ENCODE data around the gene STK4. TPM values are rescaled to one million over a fixed set of nuclear protein-coding genes. Genes with fewer than 3 reads are reported as not detected.

Gene STK4
- total and polyA plus RNA-seq, 12 donors = 7.1 to 39.3 (median 28.0) TPM

DNA sequence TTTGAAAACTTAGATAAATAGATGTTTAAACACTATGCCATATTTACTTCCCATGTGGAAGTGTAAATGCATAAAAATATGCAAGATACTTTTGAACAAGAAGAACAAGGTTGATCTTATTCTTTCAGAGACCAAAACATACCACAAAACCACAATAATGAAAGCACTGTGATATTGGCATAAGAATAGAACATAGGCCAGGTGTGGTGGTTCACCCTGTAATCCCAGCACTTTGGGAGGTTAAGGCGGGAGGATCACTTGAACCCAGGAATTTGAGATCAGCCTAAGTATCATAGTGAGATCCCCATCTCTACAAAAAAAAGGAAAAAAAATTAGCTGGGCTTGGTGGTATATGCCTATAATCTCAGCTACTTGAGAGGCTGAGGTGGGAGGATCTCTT, 68.1 kb downstream of the STK4 start:
- 96 to 100% (median 99%) methylated on average over 1 of the region's 1 CpG for WGBS, 4 donors

DNA sequence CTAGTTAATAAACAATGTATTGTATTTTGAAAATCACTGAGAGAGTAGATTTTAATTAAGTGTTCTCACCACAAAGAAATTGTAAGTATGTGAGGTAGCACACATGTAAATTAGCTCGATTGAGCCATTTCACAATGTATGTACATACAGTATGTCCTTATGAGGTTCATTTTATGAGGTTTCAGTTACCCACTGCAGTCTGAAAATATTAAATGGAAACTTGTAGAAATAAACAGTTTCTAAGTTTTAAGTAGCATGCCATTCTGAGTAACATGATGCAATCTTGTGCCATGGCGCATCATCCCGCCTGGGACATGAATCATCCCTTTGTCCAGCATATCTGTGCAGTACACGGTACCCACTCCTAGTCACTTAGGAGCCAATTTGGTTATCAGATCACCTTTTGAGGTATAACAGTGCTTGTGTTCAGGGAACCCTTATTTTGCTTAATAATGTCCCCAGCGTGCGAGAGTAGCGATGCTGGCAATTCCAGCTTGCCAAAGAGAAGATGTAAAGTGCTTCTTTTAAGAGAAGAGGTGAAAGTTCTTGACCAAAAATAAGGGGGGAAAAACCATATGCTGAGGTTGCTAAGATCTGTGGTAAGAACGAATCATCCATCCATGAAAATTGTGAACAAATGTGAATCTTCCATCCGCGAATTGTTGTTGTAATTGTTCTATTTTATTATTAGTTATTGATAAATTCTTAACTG, 69.9 kb downstream of the STK4 start:
- peaks cover 0 to 20% of the 10 kb centered on the region in 2 donors for H3K4me1 ChIP-seq (replicated peaks in 1 of 2)
- H3K27me3 ChIP-seq = no peaks in the 10 kb centered on the region
- H3K4me3 ChIP-seq = no peak overlapping the region
- WGBS, 4 donors = 89 to 91% (median 90%) methylated on average over 10 of the region's 10 CpGs
- H3K9me3 ChIP-seq (replicated peaks in 1 of 3) = no peaks in the 10 kb centered on the region
- peak in 4 of 7 donors; percentile 19 to 45 (median 25) for DNase-seq
- H3K36me3 ChIP-seq (replicated peaks in 1 of 2) = no peaks in the 10 kb centered on the region
- no peak overlapping the region for H3K27ac ChIP-seq
- intact Hi-C loops (cut with DNase I) = no loop called here
- no peak for TF ChIP-seq POLR2A (IDR thresholded peaks at IDR 0.05)
- TF ChIP-seq, protein P1, sequence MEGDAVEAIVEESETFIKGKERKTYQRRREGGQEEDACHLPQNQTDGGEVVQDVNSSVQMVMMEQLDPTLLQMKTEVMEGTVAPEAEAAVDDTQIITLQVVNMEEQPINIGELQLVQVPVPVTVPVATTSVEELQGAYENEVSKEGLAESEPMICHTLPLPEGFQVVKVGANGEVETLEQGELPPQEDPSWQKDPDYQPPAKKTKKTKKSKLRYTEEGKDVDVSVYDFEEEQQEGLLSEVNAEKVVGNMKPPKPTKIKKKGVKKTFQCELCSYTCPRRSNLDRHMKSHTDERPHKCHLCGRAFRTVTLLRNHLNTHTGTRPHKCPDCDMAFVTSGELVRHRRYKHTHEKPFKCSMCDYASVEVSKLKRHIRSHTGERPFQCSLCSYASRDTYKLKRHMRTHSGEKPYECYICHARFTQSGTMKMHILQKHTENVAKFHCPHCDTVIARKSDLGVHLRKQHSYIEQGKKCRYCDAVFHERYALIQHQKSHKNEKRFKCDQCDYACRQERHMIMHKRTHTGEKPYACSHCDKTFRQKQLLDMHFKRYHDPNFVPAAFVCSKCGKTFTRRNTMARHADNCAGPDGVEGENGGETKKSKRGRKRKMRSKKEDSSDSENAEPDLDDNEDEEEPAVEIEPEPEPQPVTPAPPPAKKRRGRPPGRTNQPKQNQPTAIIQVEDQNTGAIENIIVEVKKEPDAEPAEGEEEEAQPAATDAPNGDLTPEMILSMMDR (IDR thresholded peaks at IDR 0.05) = no peak

More for the DNA sequence above, 68.1 kb downstream of the STK4 start:
- intact Hi-C loops (cut with DNase I) = no loop called here
- Histone ChIP-seq H3K9me3 (replicated peaks in 1 of 3) (no peaks in the 10 kb centered on the region), H3K4me3 (no peak overlapping the region), H3K27me3 (no peaks in the 10 kb centered on the region), H3K4me1 (replicated peaks in 1 of 2) (peaks cover 0 to 20% of the 10 kb centered on the region in 2 donors), H3K27ac (no peak overlapping the region), H3K36me3 (replicated peaks in 1 of 2) (no peaks in the 10 kb centered on the region)
- DNase-seq = no peak
- TF ChIP-seq POLR2A (IDR thresholded peaks at IDR 0.05) = no peak
- TF ChIP-seq, protein P1 (IDR thresholded peaks at IDR 0.05) = no peak

DNA sequence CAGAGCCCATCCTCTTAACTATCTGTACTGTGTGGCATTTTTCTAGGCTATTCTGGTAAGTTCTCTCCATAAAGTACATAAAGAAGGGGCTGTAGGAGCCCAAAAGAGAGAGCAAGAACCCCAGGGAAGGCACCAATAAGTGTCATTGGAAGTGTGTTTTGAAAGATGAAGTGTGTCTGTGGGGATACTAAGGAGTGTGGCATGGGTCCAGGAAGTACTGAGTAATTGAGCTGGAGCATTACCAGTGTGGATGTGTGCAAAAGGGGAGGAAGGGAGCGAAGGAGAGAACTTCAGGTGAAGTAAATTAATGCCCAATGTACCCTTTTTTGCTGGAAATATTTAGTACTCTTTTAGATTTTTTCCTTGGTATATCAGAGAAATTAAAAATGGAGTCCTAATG, 70.7 kb downstream of the STK4 start:
- no peak overlapping the region for H3K27ac ChIP-seq
- no peaks in the 10 kb centered on the region for H3K9me3 ChIP-seq (replicated peaks in 1 of 3)
- no peaks in the 10 kb centered on the region for H3K27me3 ChIP-seq
- DNase-seq = peak in 5 of 7 donors; percentile 42 to 74 (median 48)
- TF ChIP-seq POLR2A (IDR thresholded peaks at IDR 0.05) = no peak
- TF ChIP-seq, protein P1 (IDR thresholded peaks at IDR 0.05) = no peak
- peaks cover 0 to 20% of the 10 kb centered on the region in 2 donors for H3K4me1 ChIP-seq (replicated peaks in 1 of 2)
- WGBS, 4 donors = 71 to 89% (median 75%) methylated on average over 1 of the region's 1 CpG
- no peaks in the 10 kb centered on the region for H3K36me3 ChIP-seq (replicated peaks in 1 of 2)
- intact Hi-C loops (cut with DNase I) = no loop called here
- no peak overlapping the region for H3K4me3 ChIP-seq

DNA sequence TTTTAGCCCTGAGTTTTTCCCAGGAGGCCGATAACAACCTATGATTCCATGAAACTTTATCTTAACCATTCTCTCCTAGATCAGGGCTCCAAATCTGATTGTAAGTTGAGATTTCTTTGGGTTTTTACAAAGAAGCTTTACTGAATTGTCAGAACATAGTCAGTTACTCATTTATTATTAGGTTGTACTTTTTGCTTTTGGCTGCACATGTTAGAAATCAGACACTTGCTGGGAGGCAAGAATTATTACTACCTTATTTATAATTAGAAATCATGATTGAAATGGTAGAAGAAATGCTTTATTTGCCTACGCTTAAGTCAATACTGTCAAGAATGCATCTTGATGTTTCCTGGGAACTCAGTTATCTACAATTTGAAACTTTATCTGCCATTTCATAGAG, 71.3 kb downstream of the STK4 start:
- Histone ChIP-seq H3K4me1 (replicated peaks in 1 of 2) (peaks cover 0 to 20% of the 10 kb centered on the region in 2 donors), H3K27ac (no peak overlapping the region), H3K36me3 (replicated peaks in 1 of 2) (no peaks in the 10 kb centered on the region), H3K4me3 (no peak overlapping the region), H3K9me3 (replicated peaks in 1 of 3) (no peaks in the 10 kb centered on the region), H3K27me3 (no peaks in the 10 kb centered on the region)
- TF ChIP-seq POLR2A (IDR thresholded peaks at IDR 0.05) = no peak
- TF ChIP-seq, protein P1 (IDR thresholded peaks at IDR 0.05) = no peak
- 84 to 96% (median 90%) methylated on average over 2 of the region's 2 CpGs for WGBS, 4 donors
- DNase-seq = no peak
- intact Hi-C loops (cut with DNase I) = no loop called here

All from adrenal gland (tissue), 12 donors.